NCI-H345 treated with DMSO at 0.1 percent for 48 hours (cell line): ENCODE data around the gene VDAC2.
A peak's percentile ranks its signal among the peaks of the same experiment; 100 is the strongest.
"Not testable (repeated sequence)": the region's sequence is repeated elsewhere in the genome, so short reads cannot be mapped to it uniquely, and the experiment has no call there.

Experiments
- DNase-seq: peaks from one replicate; lab custom pipeline; 2025; ENCODE audit not compliant: unreplicated experiment; lab: John Stamatoyannopoulos, UW

Gene VDAC2

GRCh38 chr10:75197906-75198305 is 12.7 kb upstream of the VDAC2 start:
- DNase-seq: no peak

- not testable (repeated sequence) for DNase-seq
These were observed 10.6 kb upstream of the VDAC2 start for GRCh38 chr10:75199949-75200348.

GRCh38 chr10:75201793-75202307 is 8.7 kb upstream of the VDAC2 start:
- no peak for DNase-seq

GRCh38 chr10:75202321-75203045 is 8.1 kb upstream of the VDAC2 start:
- DNase-seq: no peak

- DNase-seq: not testable (repeated sequence)
These were observed 7.5 kb upstream of the VDAC2 start for GRCh38 chr10:75203046-75203620.

GRCh38 chr10:75203724-75204123 is 6.9 kb upstream of the VDAC2 start:
- no peak for DNase-seq

GRCh38 chr10:75205908-75206307 is 4.7 kb upstream of the VDAC2 start:
- DNase-seq: no peak

- not testable (repeated sequence) for DNase-seq
These were observed 4.0 kb upstream of the VDAC2 start for GRCh38 chr10:75206638-75207037.

- DNase-seq: no peak
These were observed 3.3 kb upstream of the VDAC2 start for GRCh38 chr10:75207079-75207856.

GRCh38 chr10:75207857-75208144 is 2.8 kb upstream of the VDAC2 start:
- no peak for DNase-seq

- no peak for DNase-seq
These were observed 2.4 kb upstream of the VDAC2 start for GRCh38 chr10:75208181-75208580.

- no peak for DNase-seq
These were observed 1.3 kb upstream of the VDAC2 start for GRCh38 chr10:75209086-75209920.

- peak; percentile 39 for DNase-seq
These were observed 695 bp upstream of the VDAC2 start for GRCh38 chr10:75209921-75210281.

- no peak for DNase-seq
These were observed 553 bp downstream of the VDAC2 start for GRCh38 chr10:75211007-75211691.

GRCh38 chr10:75212343-75212742 is 1.7 kb downstream of the VDAC2 start:
- no peak for DNase-seq

- DNase-seq: no peak
These were observed 9.7 kb downstream of the VDAC2 start for GRCh38 chr10:75220274-75220673.

- not testable (repeated sequence) for DNase-seq
These were observed 10.9 kb downstream of the VDAC2 start for GRCh38 chr10:75221492-75221891.

- no peak for DNase-seq
These were observed 12.9 kb downstream of the VDAC2 start for GRCh38 chr10:75223507-75223906.

- DNase-seq: no peak
These were observed 15.5 kb downstream of the VDAC2 start for GRCh38 chr10:75226095-75226494.

GRCh38 chr10:75226656-75227055 is 16.1 kb downstream of the VDAC2 start:
- DNase-seq: no peak

GRCh38 chr10:75228278-75228677 is 17.7 kb downstream of the VDAC2 start:
- DNase-seq: no peak
